IMR-90 (cell line): ENCODE data around the gene PRKAR1B. TPM values are rescaled to one million over a fixed set of nuclear protein-coding genes. Genes with fewer than 3 reads are reported as not detected.

ENCODE experiments used
- ATAC-seq: fragments of 200-7000 bp; cut with Tn5 transposase; 2 replicates; pipeline ENCODE4 v1.9.1; 2020; ENCODE audit warnings: low read depth, mild to moderate bottlenecking, moderate library complexity
- BruUV-seq: library from RNA; stranded (reverse); fragments of 400-500 nt; replicated peaks from 2 replicates; lab custom pipeline; 2021; lab: Mats Ljungman, UMichigan
- CTCF ChIA-PET: fragments of 300-600 bp; formaldehyde crosslinking; extraction: SDS; loops from one replicate; lab custom pipeline; 2021; ENCODE audit warnings: antibody characterized with exemption; lab: Yijun Ruan, JAX
- POLR2A ChIA-PET: fragments of 300-600 bp; sonication (Branson Sonifier 250); formaldehyde crosslinking; loops from one replicate; lab custom pipeline; 2022; ENCODE audit warnings: antibody characterized with exemption; ENCODE audit not compliant: unreplicated experiment; lab: Charles Lee
- DNase-seq: peaks from one replicate; pipeline ENCODE4 v3.0.0; 2013
- H2AFZ ChIP-seq: replicated peaks from 2 replicates; pipeline ENCODE3; 2013; ENCODE audit warnings: low read length, mild to moderate bottlenecking; ENCODE audit not compliant: poor library complexity
- H2AK5ac ChIP-seq: 2 replicates; pipeline ENCODE4 v1.6.1; 2013; ENCODE audit warnings: low read depth, low read length, inconsistent platforms
- H2AK9ac ChIP-seq: replicated peaks from 2 replicates; pipeline ENCODE3; 2013; ENCODE audit warnings: mild to moderate bottlenecking, low read depth, low read length, moderate library complexity; ENCODE audit not compliant: poor library complexity
- H2BK120ac ChIP-seq: 2 replicates; pipeline ENCODE4 v1.6.1; 2013; ENCODE audit warnings: low read depth, low read length, inconsistent platforms
- H2BK15ac ChIP-seq: 3 replicates; pipeline ENCODE4 v1.6.1; 2013; ENCODE audit warnings: low read depth, low read length, inconsistent platforms
- H2BK20ac ChIP-seq: 2 replicates; pipeline ENCODE4 v1.6.1; 2013; ENCODE audit warnings: low read depth, mild to moderate bottlenecking, inconsistent platforms, low read length, moderate library complexity
- H2BK5ac ChIP-seq: 2 replicates; pipeline ENCODE4 v1.6.1; 2013; ENCODE audit warnings: mild to moderate bottlenecking, low read depth, low read length, inconsistent platforms; ENCODE audit not compliant: poor library complexity, severe bottlenecking
- H3K14ac ChIP-seq: replicated peaks from 2 replicates; pipeline ENCODE4 v1.6.1; 2013; ENCODE audit warnings: low read depth, low read length, inconsistent platforms
- H3K18ac ChIP-seq: 2 replicates; pipeline ENCODE4 v1.6.1; 2013; ENCODE audit warnings: low read depth, low read length, control low read depth
- H3K23ac ChIP-seq: 2 replicates; pipeline ENCODE4 v1.6.1; 2013; ENCODE audit warnings: low read depth, low read length, inconsistent platforms
- H3K27ac ChIP-seq: 2 replicates; pipeline ENCODE4 v1.5.1; 2013; ENCODE audit warnings: mild to moderate bottlenecking, control low read depth, low read length; ENCODE audit not compliant: insufficient read depth
- H3K27me3 ChIP-seq: 2 replicates; pipeline ENCODE4 v1.6.1; 2013; ENCODE audit warnings: low read length; ENCODE audit not compliant: control insufficient read depth, insufficient read depth
- H3K36me3 ChIP-seq: 2 replicates; pipeline ENCODE4 v1.6.1; 2013; ENCODE audit warnings: low read length, mixed read lengths; ENCODE audit not compliant: control insufficient read depth, insufficient read depth
- H3K4ac ChIP-seq: 2 replicates; pipeline ENCODE4 v1.6.1; 2013; ENCODE audit warnings: low read depth, low read length, inconsistent platforms
- H3K4me1 ChIP-seq: 2 replicates; pipeline ENCODE4 v1.6.1; 2013; ENCODE audit warnings: low read length, mixed read lengths; ENCODE audit not compliant: control insufficient read depth, insufficient read depth
- H3K4me2 ChIP-seq: 2 replicates; pipeline ENCODE4 v1.6.1; 2013; ENCODE audit warnings: low read depth, mild to moderate bottlenecking, control low read depth, low read length, moderate library complexity
- H3K4me3 ChIP-seq: 2 replicates; pipeline ENCODE4 v1.5.1; 2013; ENCODE audit warnings: low read depth, mild to moderate bottlenecking, control low read depth, low read length, moderate library complexity; ENCODE audit not compliant: insufficient read depth
- H3K56ac ChIP-seq: 2 replicates; pipeline ENCODE4 v1.6.1; 2013; ENCODE audit warnings: low read length, inconsistent platforms; ENCODE audit not compliant: insufficient read depth; ENCODE audit errors: extremely low read depth
- H3K79me1 ChIP-seq, 2 experiments: 2 replicates each; pipeline ENCODE4 v1.6.1; 2013; ENCODE audit warnings: low read length in 2 of 2, inconsistent platforms in 1 of 2, low read depth in 1 of 2
- H3K9ac ChIP-seq: 2 replicates; pipeline ENCODE4 v1.6.1; 2013; ENCODE audit warnings: low read depth, low read length, control low read depth
- H3K9me1 ChIP-seq: 2 replicates; pipeline ENCODE4 v1.6.1; 2013; ENCODE audit warnings: low read length, inconsistent platforms; ENCODE audit not compliant: insufficient read depth
- H3K9me3 ChIP-seq: 2 replicates; pipeline ENCODE4 v1.6.1; 2013; ENCODE audit warnings: low read length; ENCODE audit not compliant: control insufficient read depth, insufficient read depth
- H4K20me1 ChIP-seq: 2 replicates; pipeline ENCODE4 v1.6.1; 2013; ENCODE audit warnings: low read length, inconsistent platforms; ENCODE audit not compliant: insufficient read depth
- H4K5ac ChIP-seq: 2 replicates; pipeline ENCODE4 v1.6.1; 2013; ENCODE audit warnings: mild to moderate bottlenecking, low read depth, low read length, control low read depth
- H4K8ac ChIP-seq, 2 experiments: 2 replicates each; pipeline ENCODE4 v1.6.1; 2013; ENCODE audit warnings: low read depth in 2 of 2, low read length in 2 of 2, control low read depth in 1 of 2, inconsistent platforms in 1 of 2
- H4K91ac ChIP-seq: 2 replicates; pipeline ENCODE4 v1.6.1; 2013; ENCODE audit warnings: low read depth, low read length, inconsistent platforms; ENCODE audit not compliant: insufficient read depth
- BHLHE40 ChIP-seq: fragments of 150-350 bp; IDR thresholded peaks from 2 replicates; pipeline ENCODE4 v1.6.1; 2016; ENCODE audit warnings: mild to moderate bottlenecking, low read depth, low read length
- CTCF ChIP-seq: conservative IDR thresholded peaks from 2 replicates; pipeline ENCODE4 v1.5.1; 2012; ENCODE audit warnings: mild to moderate bottlenecking, low read depth, low read length, improper control_type of control experiment
- FOS ChIP-seq: fragments of 150-350 bp; IDR thresholded peaks from 2 replicates; pipeline ENCODE4 v1.6.1; 2016; ENCODE audit warnings: low read depth, low read length
- NFE2L2 ChIP-seq: fragments of 150-350 bp; IDR thresholded peaks from 2 replicates; pipeline ENCODE4 v1.6.1; 2016; ENCODE audit warnings: low read depth, mild to moderate bottlenecking, low read length
- RCOR1 ChIP-seq: IDR thresholded peaks from 2 replicates; pipeline ENCODE4 v1.6.1; 2012; ENCODE audit warnings: mild to moderate bottlenecking, low read length, improper control_type of control experiment; ENCODE audit not compliant: insufficient replicate concordance
- USF2 ChIP-seq: fragments of 150-350 bp; IDR thresholded peaks from 2 replicates; pipeline ENCODE4 v1.6.1; 2017; ENCODE audit warnings: mild to moderate bottlenecking, antibody characterized with exemption, low read length, low read depth
- whole genome bisulfite sequencing, 2 experiments: methylation state at CpG; one replicate each; pipeline versions ENCODE4 v1.1.5 to v1.1.7; 2013; ENCODE audit warnings: missing lambda C conversion rate in 2 of 2; ENCODE audit not compliant: insufficient read length in 1 of 2; ENCODE audit errors: extremely low coverage in 2 of 2; 5-methylcytosine and 5-hydroxymethylcytosine counted together
- dilution Hi-C: fragments of 300-500 bp; cut with HindIII; formaldehyde crosslinking; loops from one replicate; pipeline ENCODE4 v1.14.3; 2018; ENCODE audit warnings: low sequenced_read_pairs; ENCODE audit not compliant: unreplicated experiment
- in situ Hi-C: fragments of 300-500 bp; cut with MboI; formaldehyde crosslinking; loops from 3 replicates; pipeline ENCODE4 v1.14.3; 2019; ENCODE audit warnings: low sequenced_read_pairs, inconsistent platforms, mixed read lengths
- intact Hi-C: fragments of 100-400 bp; cut with micrococcal nuclease; formaldehyde crosslinking; loops from 2 replicates; pipeline ENCODE4 v1.10.0; 2022
- polyA plus RNA-seq, 3 experiments: library from polyadenylated mRNA; depleted of rRNA; stranded (reverse); fragments of >200 nt; gene quantifications; 2 replicates each; pipeline ENCODE4 v1.2.3, GENCODE V29; 2012; ENCODE audit warnings: low replicate concordance in 1 of 3
- total RNA-seq: library from RNA; depleted of rRNA; stranded (reverse); fragments of >200 nt; gene quantifications from 2 replicates; pipeline ENCODE4 v1.2.3, GENCODE V29; 2012

PRKAR1B gene
- total and polyA plus RNA-seq, 2 of the 4 experiments (the other 2 are of a cell fraction): 15.2 to 20.2 TPM

GRCh38 chr7:516216-516605 is 210.9 kb downstream of the PRKAR1B start:
- no peak overlapping the region for H2AK9ac ChIP-seq
- H3K9ac ChIP-seq: no peak overlapping the region
- CTCF ChIA-PET: no interaction called here

More at GRCh38 chr7:516216-516605, 210.9 kb downstream of the PRKAR1B start:
- no TSS peak for BruUV-seq
- Histone ChIP-seq H2AK5ac (no peak overlapping the region), H2BK120ac (no peak overlapping the region), H3K9me3 (no peaks in the 10 kb centered on the region), H4K20me1 (no peaks in the 10 kb centered on the region; the same call in 1 of the 2 replicates), H4K5ac (no peak overlapping the region), H2BK15ac (no peak overlapping the region), H3K4me1 (peaks cover 4% of the 10 kb centered on the region), H4K91ac (no peak overlapping the region), H3K4ac (no peak overlapping the region), H3K27me3 (peaks cover 9% of the 10 kb centered on the region), H3K9me1 (peaks cover 6% of the 10 kb centered on the region; the same call in 1 of the 2 replicates), H2BK5ac (no peak overlapping the region), H3K27ac (no peak overlapping the region), H3K4me3 (no peak overlapping the region), H3K36me3 (no peaks in the 10 kb centered on the region), H3K23ac (no peak overlapping the region), H3K18ac (no peak overlapping the region), H3K56ac (no peak overlapping the region), H2BK20ac (no peak overlapping the region), H4K8ac (0 out of 4 replicates have a peak overlapping the region, but pooled peaks of 1 of the 2 experiments have one; percentile 10), H2AFZ (no peak overlapping the region), H3K79me1 (peaks cover 0 to 32% of the 10 kb centered on the region in 2 experiments; a peak in 3 of 4 replicates), H3K14ac (no peak overlapping the region), H3K4me2 (no peak overlapping the region)
- WGBS, 2 experiments: 87% methylated on average over 3 of the region's 13 CpGs; no CpG with 5 or more reads in 1 of the 2 experiments
- ATAC-seq (no peak), DNase-seq (no peak)
- no peak for TF ChIP-seq BHLHE40
- no peak for TF ChIP-seq CTCF
- no peak for TF ChIP-seq USF2
- TF ChIP-seq NFE2L2: no peak
- no peak for TF ChIP-seq RCOR1
- TF ChIP-seq FOS: no peak
- in situ Hi-C loops: no loop called here
- POLR2A ChIA-PET: no interaction called here
- dilution Hi-C loops: no loop called here
- intact Hi-C loops: loop anchor here (1.0 to 10.0 kb wide), 3 partner anchors 44 to 359 kb away; partner anchors contain the start of genes DNAAF5, GET4 and PRKAR1B
